HTERT RPE-1 (cell line): Measurements from ENCODE around the gene NMNAT2.
"Not testable (repeated sequence)": the region's sequence is repeated elsewhere in the genome, so short reads cannot be mapped to it uniquely, and the experiment has no call there.

Experiments used
- in situ Hi-C: fragments of 300-500 bp; cut with MboI; formaldehyde crosslinking; loops from 4 replicates; pipeline ENCODE4 v1.14.3; 2020; ENCODE audit warnings: low sequenced_read_pairs

Gene NMNAT2

GRCh38 chr1:183417772-183418491 is at the start of gene NMNAT2:
NMNAT2 (minus strand) TSS chr1:183418380; CDS start chr1:183418267, 113 bp downstream.
- in situ Hi-C loops, result no loop called here

- in situ Hi-C loops, result no loop called here
Observed at GRCh38 chr1:183467687-183468086, 49.5 kb upstream of the NMNAT2 start.

- in situ Hi-C loops, result no loop called here
Observed at GRCh38 chr1:183466781-183467180, 48.6 kb upstream of the NMNAT2 start.

GRCh38 chr1:183463566-183463965 is 45.4 kb upstream of the NMNAT2 start:
- in situ Hi-C loops, result no loop called here

GRCh38 chr1:183461350-183461749 is 43.2 kb upstream of the NMNAT2 start:
- in situ Hi-C loops, result no loop called here

- in situ Hi-C loops, result no loop called here
Observed at GRCh38 chr1:183460596-183460995, 42.4 kb upstream of the NMNAT2 start.

GRCh38 chr1:183457449-183457848 is 39.3 kb upstream of the NMNAT2 start:
- in situ Hi-C loops, result no loop called here

GRCh38 chr1:183456826-183457225 is 38.6 kb upstream of the NMNAT2 start:
- in situ Hi-C loops, result no loop called here

- in situ Hi-C loops, result no loop called here
Observed at GRCh38 chr1:183454377-183454776, 36.2 kb upstream of the NMNAT2 start.

- in situ Hi-C loops, result no loop called here
Observed at GRCh38 chr1:183450093-183450492, 31.9 kb upstream of the NMNAT2 start.

- in situ Hi-C loops, result no loop called here
Observed at GRCh38 chr1:183449223-183449770, 31.1 kb upstream of the NMNAT2 start.

GRCh38 chr1:183444243-183444642 is 26.1 kb upstream of the NMNAT2 start:
- in situ Hi-C loops, result no loop called here

- in situ Hi-C loops, result no loop called here
Observed at GRCh38 chr1:183443466-183443865, 25.3 kb upstream of the NMNAT2 start.

GRCh38 chr1:183443011-183443410 is 24.8 kb upstream of the NMNAT2 start:
- in situ Hi-C loops, result no loop called here

- in situ Hi-C loops, result no loop called here
Observed at GRCh38 chr1:183438060-183438459, 19.9 kb upstream of the NMNAT2 start.

- in situ Hi-C loops, result no loop called here
Observed at GRCh38 chr1:183435497-183435896, 17.3 kb upstream of the NMNAT2 start.

GRCh38 chr1:183433703-183434102 is 15.5 kb upstream of the NMNAT2 start:
- in situ Hi-C loops, result no loop called here

GRCh38 chr1:183432548-183432875 is 14.3 kb upstream of the NMNAT2 start:
- in situ Hi-C loops, result no loop called here

GRCh38 chr1:183431840-183432547 is 13.8 kb upstream of the NMNAT2 start:
- in situ Hi-C loops, result no loop called here

GRCh38 chr1:183427591-183427990 is 9.4 kb upstream of the NMNAT2 start:
- in situ Hi-C loops, result not testable (repeated sequence)

GRCh38 chr1:183424691-183425090 is 6.5 kb upstream of the NMNAT2 start:
- in situ Hi-C loops, result no loop called here

GRCh38 chr1:183423541-183423940 is 5.4 kb upstream of the NMNAT2 start:
- in situ Hi-C loops, result no loop called here
